ENCODE results near the gene CDKL4.
"Not testable (repeated sequence)": the region's sequence is repeated elsewhere in the genome, so short reads cannot be mapped to it uniquely, and the experiment has no call there.

DNA sequence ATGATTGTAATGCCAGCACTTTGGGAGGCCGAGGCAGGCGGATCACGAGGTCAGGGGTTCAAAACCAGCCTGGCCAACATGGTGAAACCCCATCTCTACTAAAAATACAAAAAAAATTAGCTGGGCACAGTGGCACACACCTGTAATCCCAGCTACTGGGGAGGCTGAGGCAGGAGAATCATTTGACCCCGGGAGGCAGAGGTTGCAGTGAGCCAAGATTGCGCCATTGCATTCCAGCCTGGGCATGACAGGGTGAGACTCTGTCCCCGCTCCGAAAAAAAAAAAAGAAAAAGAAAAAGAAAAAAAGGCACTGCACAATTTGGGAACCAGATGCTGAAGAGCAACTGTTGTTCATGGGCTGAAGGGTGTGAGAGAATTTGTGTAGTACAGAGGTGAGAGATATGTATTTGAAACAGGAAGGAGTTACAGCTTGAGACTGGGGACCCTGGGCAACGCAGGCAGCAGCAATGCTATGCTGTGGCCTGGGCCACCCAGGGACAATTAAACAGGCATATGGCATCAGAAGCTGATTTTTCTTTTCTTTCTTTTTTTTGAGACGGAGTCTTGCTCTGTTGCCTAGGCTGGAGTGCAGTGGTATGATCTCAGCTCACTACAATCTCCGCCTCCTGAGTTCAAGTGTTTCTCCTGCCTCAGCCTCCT lies 71.6 kb downstream of the CDKL4 start:
- TF ChIP-seq, protein P1, sequence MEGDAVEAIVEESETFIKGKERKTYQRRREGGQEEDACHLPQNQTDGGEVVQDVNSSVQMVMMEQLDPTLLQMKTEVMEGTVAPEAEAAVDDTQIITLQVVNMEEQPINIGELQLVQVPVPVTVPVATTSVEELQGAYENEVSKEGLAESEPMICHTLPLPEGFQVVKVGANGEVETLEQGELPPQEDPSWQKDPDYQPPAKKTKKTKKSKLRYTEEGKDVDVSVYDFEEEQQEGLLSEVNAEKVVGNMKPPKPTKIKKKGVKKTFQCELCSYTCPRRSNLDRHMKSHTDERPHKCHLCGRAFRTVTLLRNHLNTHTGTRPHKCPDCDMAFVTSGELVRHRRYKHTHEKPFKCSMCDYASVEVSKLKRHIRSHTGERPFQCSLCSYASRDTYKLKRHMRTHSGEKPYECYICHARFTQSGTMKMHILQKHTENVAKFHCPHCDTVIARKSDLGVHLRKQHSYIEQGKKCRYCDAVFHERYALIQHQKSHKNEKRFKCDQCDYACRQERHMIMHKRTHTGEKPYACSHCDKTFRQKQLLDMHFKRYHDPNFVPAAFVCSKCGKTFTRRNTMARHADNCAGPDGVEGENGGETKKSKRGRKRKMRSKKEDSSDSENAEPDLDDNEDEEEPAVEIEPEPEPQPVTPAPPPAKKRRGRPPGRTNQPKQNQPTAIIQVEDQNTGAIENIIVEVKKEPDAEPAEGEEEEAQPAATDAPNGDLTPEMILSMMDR (conservative IDR thresholded peaks at IDR 0.05 in 1 of 2, IDR thresholded peaks at IDR 0.05 in 1 of 2; ENCODE audit: extremely low read depth in 1 of 2, insufficient read depth in 1 of 2, low read depth in 1 of 2, low read length in 2 of 2), result not testable (repeated sequence)
- not testable (repeated sequence) for TF ChIP-seq EZH2 (IDR thresholded peaks at IDR 0.05; ENCODE audit: borderline replicate concordance, low read length)

All from mammary epithelial cell (primary cell).